Measurements from ENCODE around the gene PTPN6. TPM values are rescaled to one million over a fixed set of nuclear protein-coding genes. Genes with fewer than 3 reads are reported as not detected.
A peak's percentile ranks its signal among the peaks of the same experiment; 100 is the strongest.

The PTPN6 gene
- total RNA-seq, 2 donors from 2014 or later = 320 to 609 TPM

GRCh38 chr12:6934110-6934509 is 17.0 kb upstream of the PTPN6 start:
- peaks cover 16 to 25% of the 10 kb centered on the region in 2 donors for H3K36me3 Mint-ChIP-seq
- no peak for DNase-seq (ENCODE audit: low spot score in 2 of 2)
- no peaks in the 10 kb centered on the region for H3K9me3 Mint-ChIP-seq
- ATAC-seq = no peak
- peak overlapping the region; percentile 40 to 48 for H3K27ac Mint-ChIP-seq

- DNase-seq (ENCODE audit: low spot score in 2 of 2) (no peak), ATAC-seq (no peak)
- Mint-ChIP-seq H3K9me3 (no peaks in the 10 kb centered on the region), H3K27ac (peak overlapping the region; percentile 95 to 98), H3K36me3 (peaks cover 16 to 30% of the 10 kb centered on the region in 2 donors)
Measured at GRCh38 chr12:6935371-6936193, 15.6 kb upstream of the PTPN6 start.

- no peak for DNase-seq (ENCODE audit: low spot score in 2 of 2)
- ATAC-seq = no peak
- H3K36me3 Mint-ChIP-seq = peaks cover 16 to 30% of the 10 kb centered on the region in 2 donors
- H3K9me3 Mint-ChIP-seq = no peaks in the 10 kb centered on the region
- H3K27ac Mint-ChIP-seq = peak overlapping the region; percentile 95 to 98
Measured at GRCh38 chr12:6936194-6936635, 14.9 kb upstream of the PTPN6 start.

GRCh38 chr12:6936636-6937480 is 14.3 kb upstream of the PTPN6 start:
- Mint-ChIP-seq H3K9me3 (no peaks in the 10 kb centered on the region), H3K27ac (peak overlapping the region; percentile 95 to 98), H3K36me3 (peaks cover 16 to 30% of the 10 kb centered on the region in 2 donors)
- DNase-seq (ENCODE audit: low spot score in 2 of 2) = peak in 1 of 2 donors; percentile 64
- ATAC-seq = peak; percentile 33 to 58

GRCh38 chr12:6937481-6938352 is 13.4 kb upstream of the PTPN6 start:
- peaks cover 16 to 30% of the 10 kb centered on the region in 2 donors for H3K36me3 Mint-ChIP-seq

GRCh38 chr12:6938353-6939190 is 12.6 kb upstream of the PTPN6 start:
- ATAC-seq = no peak
- Mint-ChIP-seq H3K27ac (peak overlapping the region; percentile 95 to 98), H3K9me3 (no peaks in the 10 kb centered on the region), H3K36me3 (peaks cover 16 to 29% of the 10 kb centered on the region in 2 donors)
- no peak for DNase-seq (ENCODE audit: low spot score in 2 of 2)

More at GRCh38 chr12:6937481-6938352, 13.4 kb upstream of the PTPN6 start:
- DNase-seq (ENCODE audit: low spot score in 2 of 2) (peak; percentile 90 to 94), ATAC-seq (peak; percentile 95 to 96)
- H3K27ac Mint-ChIP-seq = peak overlapping the region; percentile 95 to 98
- no peaks in the 10 kb centered on the region for H3K9me3 Mint-ChIP-seq

- DNase-seq (ENCODE audit: low spot score in 2 of 2) (no peak), ATAC-seq (no peak)
- Mint-ChIP-seq H3K27ac (peak overlapping the region; percentile 95 to 98), H3K9me3 (no peaks in the 10 kb centered on the region), H3K36me3 (peaks cover 21 to 23% of the 10 kb centered on the region in 2 donors)
Measured at GRCh38 chr12:6939191-6939540, 12.0 kb upstream of the PTPN6 start.

- ATAC-seq (no peak), DNase-seq (ENCODE audit: low spot score in 2 of 2) (no peak)
- H3K9me3 Mint-ChIP-seq = no peaks in the 10 kb centered on the region
- H3K27ac Mint-ChIP-seq = peak overlapping the region; percentile 72 to 99
- peaks cover 14 to 40% of the 10 kb centered on the region in 2 donors for H3K36me3 Mint-ChIP-seq
Measured at GRCh38 chr12:6941267-6941666, 9.9 kb upstream of the PTPN6 start.

- Mint-ChIP-seq H3K27ac (peak overlapping the region in 1 of 2 donors; percentile 99), H3K9me3 (no peaks in the 10 kb centered on the region), H3K36me3 (peaks cover 11 to 40% of the 10 kb centered on the region in 2 donors)
- DNase-seq (ENCODE audit: low spot score in 2 of 2) (no peak), ATAC-seq (no peak)
Measured at GRCh38 chr12:6941782-6942181, 9.4 kb upstream of the PTPN6 start.

GRCh38 chr12:6942331-6942665 is 8.9 kb upstream of the PTPN6 start:
- Mint-ChIP-seq H3K27ac (peak overlapping the region; percentile 99 to 100), H3K36me3 (peaks cover 13 to 43% of the 10 kb centered on the region in 2 donors), H3K9me3 (no peaks in the 10 kb centered on the region)
- ATAC-seq (no peak), DNase-seq (ENCODE audit: low spot score in 2 of 2) (no peak)

GRCh38 chr12:6943389-6943721 is 7.8 kb upstream of the PTPN6 start:
- DNase-seq (ENCODE audit: low spot score in 2 of 2) (peak; percentile 75 to 81), ATAC-seq (peak; percentile 36 to 41)
- Mint-ChIP-seq H3K9me3 (no peaks in the 10 kb centered on the region), H3K27ac (peak overlapping the region; percentile 99 to 100), H3K36me3 (peaks cover 24 to 42% of the 10 kb centered on the region in 2 donors)

GRCh38 chr12:6943722-6944380 is 7.3 kb upstream of the PTPN6 start, which contains the start of the genes C12orf57 and RNU7-1:
Gene C12orf57, plus strand, starts transcription at chr12:6944022. Its CDS starts 100 bp downstream, at chr12:6944122.
Gene RNU7-1, plus strand, starts transcription at chr12:6943816.
- peak within 1 kb of the TSS; percentile 99 to 100 for H3K27ac Mint-ChIP-seq
- DNase-seq (ENCODE audit: low spot score in 2 of 2) (peak in 1 of 2 donors; percentile 87), ATAC-seq (peak; percentile 56 to 67)
- H3K36me3 Mint-ChIP-seq = peaks cover 26 to 42% of the 10 kb centered on the region in 2 donors
- no peaks in the 10 kb centered on the region for H3K9me3 Mint-ChIP-seq

- DNase-seq (ENCODE audit: low spot score in 2 of 2) (peak; percentile 86 to 91), ATAC-seq (peak; percentile 46 to 48)
- no peaks in the 10 kb centered on the region for H3K9me3 Mint-ChIP-seq
- peak overlapping the region; percentile 99 to 100 for H3K27ac Mint-ChIP-seq
- H3K36me3 Mint-ChIP-seq = peaks cover 20 to 46% of the 10 kb centered on the region in 2 donors
Measured at GRCh38 chr12:6944381-6945186, 6.6 kb upstream of the PTPN6 start.

- no peak for ATAC-seq
- Mint-ChIP-seq H3K27ac (peak overlapping the region; percentile 99 to 100), H3K36me3 (peaks cover 19 to 48% of the 10 kb centered on the region in 2 donors)
Measured at GRCh38 chr12:6945613-6946012, 5.5 kb upstream of the PTPN6 start.

More at GRCh38 chr12:6945613-6946012, 5.5 kb upstream of the PTPN6 start:
- no peaks in the 10 kb centered on the region for H3K9me3 Mint-ChIP-seq
- peak in 1 of 2 donors; percentile 63 for DNase-seq (ENCODE audit: low spot score in 2 of 2)

All from activated naive CD4-positive, alpha-beta T cell treated with anti-CD3 and anti-CD28 coated beads, Interleukin-2, amount 50 U/mL, for 72 hours (primary cell).